ENCODE measurements around the gene PRTFDC1. TPM values are rescaled to one million over a fixed set of nuclear protein-coding genes. Genes with fewer than 3 reads are reported as not detected.

PRTFDC1 gene
- total RNA-seq, 2 experiments from 2014 or later: 0.27 to 0.46 TPM

DNA sequence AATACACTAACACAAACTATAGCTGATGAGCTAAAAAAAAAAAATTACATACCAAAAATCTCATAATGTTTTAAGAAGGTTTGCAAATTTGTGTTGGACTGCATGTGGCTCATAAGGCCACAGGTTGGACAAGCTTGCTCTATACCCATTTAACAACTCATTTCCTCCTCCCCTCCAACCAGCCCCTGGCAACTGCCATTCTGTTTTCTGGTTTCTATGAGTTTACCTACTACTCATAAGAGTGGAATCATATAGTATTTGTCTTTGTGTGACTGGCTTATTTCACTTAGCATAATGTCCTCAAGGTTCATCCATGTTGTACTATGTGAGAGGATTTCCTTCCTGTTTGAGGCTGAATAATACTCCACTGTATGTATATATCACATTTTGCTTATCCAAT, 128.3 kb downstream of the PRTFDC1 start:
- H3K9me3 Mint-ChIP-seq: no peaks in the 10 kb centered on the region
- no peaks in the 10 kb centered on the region for H3K27me3 Mint-ChIP-seq
- no peak overlapping the region for H3K27ac Mint-ChIP-seq
- ChIA-PET POLR2A (no interaction called here), CTCF (interaction anchor here (1.8 kb wide), 1 partner anchor 11 kb away, joined by 8 read pairs; no protein-coding TSS in a partner anchor)
- peaks cover 26% of the 10 kb centered on the region for H3K4me1 Mint-ChIP-seq
- H3K4me3 Mint-ChIP-seq: no peak overlapping the region
- H3K36me3 Mint-ChIP-seq (ENCODE audit: low read depth): no peaks in the 10 kb centered on the region
- DNase-seq: no peak

GRCh38 chr10:24822590-24822989, 129.8 kb downstream of the PRTFDC1 start:
- Mint-ChIP-seq H3K9me3 (no peaks in the 10 kb centered on the region), H3K27me3 (no peaks in the 10 kb centered on the region), H3K4me3 (no peak overlapping the region), H3K4me1 (peaks cover 26% of the 10 kb centered on the region), H3K27ac (no peak overlapping the region), H3K36me3 (ENCODE audit: low read depth) (no peaks in the 10 kb centered on the region)
- POLR2A ChIA-PET: no interaction called here
- no peak for DNase-seq
- CTCF ChIA-PET: interaction anchor here (1.8 kb wide), 1 partner anchor 9 kb away, joined by 8 read pairs; no protein-coding TSS in a partner anchor

GRCh38 chr10:24821986-24822385, 130.4 kb downstream of the PRTFDC1 start:
- Mint-ChIP-seq H3K27me3 (no peaks in the 10 kb centered on the region), H3K36me3 (ENCODE audit: low read depth) (no peaks in the 10 kb centered on the region), H3K27ac (no peak overlapping the region), H3K4me3 (no peak overlapping the region), H3K4me1 (peaks cover 26% of the 10 kb centered on the region), H3K9me3 (no peaks in the 10 kb centered on the region)
- CTCF ChIA-PET: no interaction called here
- POLR2A ChIA-PET: no interaction called here
- DNase-seq: no peak

DNA sequence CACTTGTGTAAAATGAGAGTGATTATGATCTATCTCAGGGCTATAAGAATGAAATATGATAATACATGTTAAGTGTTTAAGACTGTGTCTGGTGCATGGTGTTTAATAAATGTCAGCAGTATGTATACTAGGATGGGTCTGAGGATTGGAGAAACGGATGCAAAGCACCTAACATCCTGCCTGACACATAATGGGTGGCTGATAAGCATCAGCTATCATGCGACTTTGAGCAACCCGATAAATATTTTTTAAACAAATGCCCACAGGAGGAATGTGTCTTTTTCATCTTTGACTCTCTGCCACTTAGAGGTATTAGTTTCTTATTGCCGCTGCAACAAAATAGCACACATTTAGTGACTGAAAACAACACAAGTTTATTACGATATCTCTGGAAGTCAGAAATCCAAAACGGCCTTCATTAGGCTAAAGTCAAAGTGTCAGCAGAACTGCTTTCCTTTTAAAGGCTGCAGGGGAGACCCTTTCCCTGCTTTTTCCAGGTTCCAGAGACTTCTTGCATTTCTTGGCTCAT, 135.5 kb downstream of the PRTFDC1 start:
- POLR2A ChIA-PET: no interaction called here
- DNase-seq: no peak
- H3K27ac Mint-ChIP-seq: no peak overlapping the region

DNA sequence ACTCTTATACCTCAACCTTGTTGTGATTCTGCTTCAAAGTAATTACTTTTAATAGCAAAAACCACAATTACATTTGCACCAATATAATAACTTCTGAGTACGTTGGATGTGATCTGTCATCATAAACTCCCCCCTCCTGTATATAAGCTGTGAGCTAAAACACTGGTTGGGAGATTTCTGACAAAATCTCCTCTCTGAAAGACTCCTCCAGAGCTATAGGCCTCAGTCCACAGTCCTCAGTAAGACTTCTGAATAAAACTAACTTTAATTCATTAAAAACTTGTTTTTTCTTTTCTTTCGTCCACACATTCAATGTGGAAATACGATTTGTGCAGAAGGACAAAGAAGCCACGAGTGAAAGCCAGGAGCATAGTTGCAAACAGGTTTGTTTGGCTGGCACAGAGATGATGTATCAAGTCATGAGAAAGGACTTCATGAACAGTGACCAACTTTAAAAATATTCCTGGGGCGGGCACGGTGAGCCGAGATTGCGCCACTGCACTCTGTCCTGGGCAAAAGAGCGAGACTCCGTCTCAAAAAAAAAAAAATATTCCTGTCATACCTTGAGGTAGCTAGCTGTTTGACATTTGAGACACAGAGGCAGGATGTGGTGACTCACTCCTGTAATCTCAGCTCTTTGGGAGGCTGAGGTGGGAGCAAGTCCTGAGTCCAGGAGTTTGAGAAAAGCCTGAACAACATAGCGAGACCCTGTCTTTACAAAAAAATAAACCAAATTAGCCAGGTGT, 137.7 kb downstream of the PRTFDC1 start:
- Mint-ChIP-seq H3K36me3 (ENCODE audit: low read depth) (no peaks in the 10 kb centered on the region), H3K9me3 (no peaks in the 10 kb centered on the region), H3K27ac (no peak overlapping the region), H3K4me3 (no peak overlapping the region), H3K4me1 (no peaks in the 10 kb centered on the region), H3K27me3 (no peaks in the 10 kb centered on the region)
- POLR2A ChIA-PET: no interaction called here
- DNase-seq: no peak
- CTCF ChIA-PET: interaction anchor here (2.8 kb wide), 1 partner anchor 9 kb away, joined by 8 read pairs; no protein-coding TSS in a partner anchor

More for the DNA sequence above, 135.5 kb downstream of the PRTFDC1 start:
- no peaks in the 10 kb centered on the region for H3K4me1 Mint-ChIP-seq
- CTCF ChIA-PET: no interaction called here
- H3K27me3 Mint-ChIP-seq: no peaks in the 10 kb centered on the region
- H3K4me3 Mint-ChIP-seq: no peak overlapping the region
- no peaks in the 10 kb centered on the region for H3K9me3 Mint-ChIP-seq
- no peaks in the 10 kb centered on the region for H3K36me3 Mint-ChIP-seq (ENCODE audit: low read depth)

DNA sequence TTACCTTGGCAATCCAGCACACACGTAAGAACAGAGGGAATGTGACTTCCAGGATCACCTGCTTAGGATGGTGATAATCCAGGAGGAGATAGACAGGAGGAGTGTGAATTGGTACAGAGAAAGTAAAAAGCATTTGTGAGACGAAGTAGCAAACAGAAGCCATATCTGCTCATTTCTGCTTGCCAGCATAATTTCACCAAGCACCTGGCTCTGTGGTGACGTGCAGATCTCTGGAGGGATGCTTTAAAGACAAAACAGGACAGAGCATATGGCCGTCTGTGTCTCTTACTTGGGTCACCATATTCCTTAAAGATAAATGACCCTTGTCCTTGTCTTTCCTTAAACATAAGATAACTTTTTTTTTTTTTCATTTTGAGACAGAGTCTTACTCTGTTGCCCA, 138.6 kb downstream of the PRTFDC1 start:
- ChIA-PET POLR2A (no interaction called here), CTCF (interaction anchor here (2.8 kb wide), 1 partner anchor 10 kb away, joined by 8 read pairs; no protein-coding TSS in a partner anchor)
- Mint-ChIP-seq H3K4me3 (no peak overlapping the region), H3K9me3 (no peaks in the 10 kb centered on the region), H3K4me1 (no peaks in the 10 kb centered on the region), H3K27ac (no peak overlapping the region), H3K36me3 (ENCODE audit: low read depth) (no peaks in the 10 kb centered on the region), H3K27me3 (no peaks in the 10 kb centered on the region)
- DNase-seq: no peak

DNA sequence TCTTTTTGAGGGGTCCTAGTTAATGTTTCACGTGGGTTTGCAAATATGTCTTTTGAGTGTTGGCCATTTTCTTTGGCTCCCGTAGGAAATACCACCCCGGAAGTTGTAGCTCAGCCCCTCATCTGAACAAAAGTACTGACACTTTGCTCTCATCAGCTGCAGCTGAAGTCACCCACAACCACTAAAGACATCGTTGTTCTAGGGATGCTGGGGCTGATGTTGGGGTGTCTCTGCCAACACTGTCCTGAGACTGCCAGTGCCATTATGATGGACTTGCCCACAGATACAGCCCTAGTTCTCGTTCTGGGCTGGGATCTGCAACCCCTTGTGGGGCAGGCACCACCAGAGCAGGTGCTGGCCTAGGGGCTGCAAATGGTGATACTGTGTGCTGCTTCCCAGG, 146.1 kb downstream of the PRTFDC1 start:
- ChIA-PET POLR2A (no interaction called here), CTCF (interaction anchor here (0.6 to 1.0 kb wide), 2 partner anchors 99 to 770 kb away, joined by 3 read pairs; no protein-coding TSS in a partner anchor)
- Mint-ChIP-seq H3K27ac (no peak overlapping the region), H3K27me3 (no peaks in the 10 kb centered on the region), H3K4me3 (no peak overlapping the region), H3K36me3 (ENCODE audit: low read depth) (no peaks in the 10 kb centered on the region), H3K4me1 (no peaks in the 10 kb centered on the region), H3K9me3 (no peaks in the 10 kb centered on the region)
- no peak for DNase-seq

DNA sequence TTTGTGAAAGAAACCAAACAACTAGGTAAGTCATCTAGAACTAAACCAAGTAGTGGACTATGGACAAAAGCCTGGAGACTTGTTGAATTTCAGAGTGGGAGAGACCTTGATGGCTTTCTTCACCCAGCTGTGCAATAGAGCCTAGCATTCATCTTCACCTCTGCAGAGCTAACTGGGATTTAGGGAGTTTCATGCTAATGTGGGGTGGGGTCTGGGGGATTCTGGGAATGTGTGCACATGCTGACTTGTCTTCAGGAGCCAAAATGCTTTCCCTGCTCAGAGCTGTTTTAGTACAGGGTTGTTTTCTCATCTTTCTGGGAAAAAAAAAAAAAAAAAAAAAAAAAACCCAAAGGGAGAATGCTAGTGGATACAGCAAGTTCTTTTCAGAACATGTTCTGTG, 147.4 kb downstream of the PRTFDC1 start:
- H3K27me3 Mint-ChIP-seq: no peaks in the 10 kb centered on the region
- ChIA-PET CTCF (interaction anchor here (0.8 kb wide), 1 partner anchor 8 kb away, joined by 3 read pairs; no protein-coding TSS in a partner anchor), POLR2A (no interaction called here)
- no peak overlapping the region for H3K4me3 Mint-ChIP-seq
- H3K9me3 Mint-ChIP-seq: no peaks in the 10 kb centered on the region
- no peak overlapping the region for H3K27ac Mint-ChIP-seq
- no peaks in the 10 kb centered on the region for H3K36me3 Mint-ChIP-seq (ENCODE audit: low read depth)
- no peak for DNase-seq
- no peaks in the 10 kb centered on the region for H3K4me1 Mint-ChIP-seq

DNA sequence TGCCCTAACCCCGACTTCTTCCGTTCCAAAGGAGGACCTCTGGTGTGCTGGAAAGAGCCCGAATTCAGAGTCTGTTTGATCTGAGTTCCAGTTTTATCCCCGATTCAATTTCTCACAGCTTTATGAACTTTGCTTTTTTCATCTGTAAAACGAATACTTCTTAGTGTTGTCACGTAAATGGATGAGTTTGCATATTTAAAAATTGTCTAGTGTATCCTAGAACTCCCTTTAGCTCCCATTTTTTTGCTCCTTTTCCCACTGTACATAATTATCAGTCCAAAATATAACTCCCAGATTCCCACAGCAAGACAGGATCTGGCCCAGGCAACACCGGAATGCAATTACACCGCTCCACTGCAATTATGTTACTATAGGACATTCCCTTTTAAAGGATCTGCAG, 148.0 kb downstream of the PRTFDC1 start:
- no peak overlapping the region for H3K4me3 Mint-ChIP-seq
- DNase-seq: no peak
- no peak overlapping the region for H3K27ac Mint-ChIP-seq
- no peaks in the 10 kb centered on the region for H3K27me3 Mint-ChIP-seq
- ChIA-PET POLR2A (no interaction called here), CTCF (no interaction called here)
- no peaks in the 10 kb centered on the region for H3K9me3 Mint-ChIP-seq
- H3K4me1 Mint-ChIP-seq: no peaks in the 10 kb centered on the region
- H3K36me3 Mint-ChIP-seq (ENCODE audit: low read depth): no peaks in the 10 kb centered on the region

GRCh38 chr10:24802378-24802777, 150.0 kb downstream of the PRTFDC1 start:
- Mint-ChIP-seq H3K27ac (no peak overlapping the region), H3K27me3 (no peaks in the 10 kb centered on the region), H3K4me3 (no peak overlapping the region), H3K9me3 (no peaks in the 10 kb centered on the region), H3K4me1 (no peaks in the 10 kb centered on the region), H3K36me3 (ENCODE audit: low read depth) (no peaks in the 10 kb centered on the region)
- ChIA-PET POLR2A (no interaction called here), CTCF (no interaction called here)
- no peak for DNase-seq

- H3K36me3 Mint-ChIP-seq (ENCODE audit: low read depth): no peaks in the 10 kb centered on the region
- ChIA-PET POLR2A (no interaction called here), CTCF (no interaction called here)
- no peaks in the 10 kb centered on the region for H3K27me3 Mint-ChIP-seq
- no peak overlapping the region for H3K4me3 Mint-ChIP-seq
- no peaks in the 10 kb centered on the region for H3K4me1 Mint-ChIP-seq
- DNase-seq: no peak
- no peak overlapping the region for H3K27ac Mint-ChIP-seq
- no peaks in the 10 kb centered on the region for H3K9me3 Mint-ChIP-seq
Measured at GRCh38 chr10:24800861-24801260, 151.5 kb downstream of the PRTFDC1 start.

Measured in activated CD4-positive, alpha-beta T cell treated with anti-CD3 and anti-CD28 coated beads, Interleukin-2, amount 10 ng/mL, durations not matched to agents 7 days and 5 days (primary cell).